Breast epithelium (tissue), 4 donors: Measurements from ENCODE around the gene WLS. TPM values are rescaled to one million over a fixed set of nuclear protein-coding genes. Genes with fewer than 3 reads are reported as not detected.

Experiments
- DNase-seq, 2 donors: peaks; one replicate each; pipeline ENCODE4 v3.0.0-alpha.2; 2019; ENCODE audit warnings: low spot score in 2 of 2
- H3K27ac ChIP-seq, 2 donors: fragments of 200-600 bp; sonication (generic) in 1 of 2; one replicate each; pipeline ENCODE4 v1.5.1; 2016 to 2019; ENCODE audit warnings: mild to moderate bottlenecking in 1 of 2
- H3K27me3 ChIP-seq, 2 donors: fragments of 200-600 bp; sonication (generic) in 1 of 2; one replicate each; pipeline versions ENCODE4 v1.5.1 to v1.6.0; 2017 to 2019; ENCODE audit warnings: control low read depth in 1 of 2, mild to moderate bottlenecking in 1 of 2
- H3K36me3 ChIP-seq: fragments of 200-600 bp; one replicate; pipeline ENCODE4 v1.5.1; 2019
- H3K4me1 ChIP-seq, 2 donors: fragments of 200-600 bp; sonication (generic); one replicate each; pipeline ENCODE4 v1.5.1; 2016 to 2019; ENCODE audit warnings: control low read depth in 1 of 2
- H3K4me3 ChIP-seq, 3 donors: fragments of 200-600 bp; sonication (generic); 1 replicate in 2 of 3; 2 replicates in 1 of 3; pipeline ENCODE4 v1.5.1; 2016 to 2019; ENCODE audit warnings: mild to moderate bottlenecking in 3 of 3, moderate library complexity in 2 of 3
- H3K9me3 ChIP-seq, 2 donors: fragments of 200-600 bp; sonication (generic) in 1 of 2; one replicate each; pipeline ENCODE4 v1.5.1; 2016 to 2019; ENCODE audit warnings: control low read depth in 1 of 2
- CTCF ChIP-seq, 3 donors: fragments of 450-650 bp; IDR thresholded peaks; one replicate each; pipeline ENCODE4 v1.5.1; 2016 to 2017; ENCODE audit warnings: antibody characterized with exemption in 3 of 3, mild to moderate bottlenecking in 3 of 3, moderate library complexity in 3 of 3
- POLR2A ChIP-seq: fragments of 450-650 bp; IDR thresholded peaks from one replicate; pipeline ENCODE4 v1.6.1; 2016; ENCODE audit warnings: antibody characterized with exemption, mild to moderate bottlenecking, moderate library complexity
- POLR2AphosphoS5 ChIP-seq, 3 donors: sonication (generic); formaldehyde crosslinking; IDR thresholded peaks; one replicate each; pipeline ENCODE4 v1.6.1; 2017; ENCODE audit warnings: antibody characterized with exemption in 3 of 3
- intact Hi-C: fragments of 100-400 bp; cut with DNase I; formaldehyde crosslinking; loops from one replicate; pipeline ENCODE4 v1.15.1; 2023; ENCODE audit warnings: low total_unique reads
- total RNA-seq, 3 donors: library from RNA; depleted of rRNA; stranded (reverse); fragments of >200 nt; gene quantifications; one replicate each; pipeline ENCODE4 v1.1.0, GENCODE V29; 2016

Gene WLS
- total RNA-seq, 3 donors from 2014 or later, result 61.9 to 76.3 (median 62.8) TPM

GRCh38 chr1:68213843-68214242 lies 18.5 kb downstream of the WLS start:
- intact Hi-C loops, result loop anchor here (2.0 kb wide), 1 partner anchor 57 kb away; no protein-coding TSS in a partner anchor
- Histone ChIP-seq H3K9me3 (no peaks in the 10 kb centered on the region), H3K4me3 (no peak overlapping the region), H3K27me3 (no peaks in the 10 kb centered on the region), H3K4me1 (peaks cover 8% of the 10 kb centered on the region in 2 donors), H3K27ac (peak overlapping the region; percentile 21 to 46), H3K36me3 (no peaks in the 10 kb centered on the region)
- peak; percentile 67 to 78 for DNase-seq
- TF ChIP-seq POLR2AphosphoS5 (IDR thresholded peaks at IDR 0.05) (peak; percentile 32 to 78 (median 76)), POLR2A (no peak)

GRCh38 chr1:68211761-68212380 lies 20.5 kb downstream of the WLS start:
- H3K27me3 ChIP-seq, result no peaks in the 10 kb centered on the region
- H3K4me1 ChIP-seq, result peaks cover 8% of the 10 kb centered on the region in 2 donors
- H3K9me3 ChIP-seq, result no peaks in the 10 kb centered on the region
- intact Hi-C loops, result no loop called here
- no peak overlapping the region for H3K4me3 ChIP-seq
- no peaks in the 10 kb centered on the region for H3K36me3 ChIP-seq
- DNase-seq, result no peak
- H3K27ac ChIP-seq, result no peak overlapping the region
- TF ChIP-seq POLR2AphosphoS5 (IDR thresholded peaks at IDR 0.05), result no peak
- no peak for TF ChIP-seq CTCF (IDR thresholded peaks at IDR 0.05)
- TF ChIP-seq POLR2A, result no peak

GRCh38 chr1:68210829-68211228 lies 21.5 kb downstream of the WLS start:
- Histone ChIP-seq H3K36me3 (no peaks in the 10 kb centered on the region), H3K27ac (no peak overlapping the region), H3K9me3 (no peaks in the 10 kb centered on the region), H3K27me3 (no peaks in the 10 kb centered on the region), H3K4me1 (peaks cover 8% of the 10 kb centered on the region in 2 donors), H3K4me3 (no peak overlapping the region)
- TF ChIP-seq CTCF (IDR thresholded peaks at IDR 0.05), result no peak
- no peak for TF ChIP-seq POLR2AphosphoS5 (IDR thresholded peaks at IDR 0.05)
- TF ChIP-seq POLR2A, result no peak
- DNase-seq, result no peak
- intact Hi-C loops, result no loop called here

GRCh38 chr1:68210027-68210426 lies 22.3 kb downstream of the WLS start:
- Histone ChIP-seq H3K27me3 (no peaks in the 10 kb centered on the region), H3K36me3 (no peaks in the 10 kb centered on the region), H3K4me3 (no peak overlapping the region), H3K27ac (no peak overlapping the region), H3K4me1 (peaks cover 8% of the 10 kb centered on the region in 2 donors), H3K9me3 (no peaks in the 10 kb centered on the region)
- intact Hi-C loops, result no loop called here
- no peak for DNase-seq
- TF ChIP-seq POLR2AphosphoS5 (IDR thresholded peaks at IDR 0.05), result no peak
- no peak for TF ChIP-seq CTCF (IDR thresholded peaks at IDR 0.05)
- no peak for TF ChIP-seq POLR2A

- no peak overlapping the region for H3K4me3 ChIP-seq
- intact Hi-C loops, result no loop called here
- H3K27me3 ChIP-seq, result no peaks in the 10 kb centered on the region
- peak overlapping the region; percentile 2 to 29 for H3K27ac ChIP-seq
- no peak for DNase-seq
- no peaks in the 10 kb centered on the region for H3K9me3 ChIP-seq
- no peaks in the 10 kb centered on the region for H3K4me1 ChIP-seq
- H3K36me3 ChIP-seq, result no peaks in the 10 kb centered on the region
- TF ChIP-seq POLR2AphosphoS5 (IDR thresholded peaks at IDR 0.05), result no peak
- no peak for TF ChIP-seq CTCF (IDR thresholded peaks at IDR 0.05)
- TF ChIP-seq POLR2A, result no peak
Observed at GRCh38 chr1:68206848-68207689, 25.3 kb downstream of the WLS start.
